GM19193 (cell line): ENCODE results near the gene CD302.

ENCODE experiments used
- POLR2A ChIP-seq: IDR thresholded peaks from 4 replicates; pipeline ENCODE4 v1.6.1; 2011; ENCODE audit not compliant: insufficient read depth, insufficient read length; ENCODE audit errors: extremely low read depth

Gene CD302

GRCh38 chr2:159799833-159800232 is 1.8 kb upstream of the CD302 start:
- no peak for TF ChIP-seq POLR2A

- TF ChIP-seq POLR2A: no peak
Measured at GRCh38 chr2:159798376-159798725, 343 bp upstream of the CD302 start.

GRCh38 chr2:159797225-159797542 is 824 bp downstream of the CD302 start:
- TF ChIP-seq POLR2A: no peak

- TF ChIP-seq POLR2A: no peak
Measured at GRCh38 chr2:159795841-159796690, 1.9 kb downstream of the CD302 start.

- TF ChIP-seq POLR2A: no peak
Measured at GRCh38 chr2:159793326-159793725, 4.7 kb downstream of the CD302 start.

GRCh38 chr2:159792599-159792998 is 5.4 kb downstream of the CD302 start:
- no peak for TF ChIP-seq POLR2A

- no peak for TF ChIP-seq POLR2A
Measured at GRCh38 chr2:159792036-159792435, 6.0 kb downstream of the CD302 start.

GRCh38 chr2:159790323-159790722 is 7.7 kb downstream of the CD302 start:
- TF ChIP-seq POLR2A: no peak

GRCh38 chr2:159788253-159788652 is 9.8 kb downstream of the CD302 start:
- no peak for TF ChIP-seq POLR2A

- TF ChIP-seq POLR2A: no peak
Measured at GRCh38 chr2:159786938-159787337, 11.1 kb downstream of the CD302 start.

- TF ChIP-seq POLR2A: no peak
Measured at GRCh38 chr2:159785195-159785594, 12.8 kb downstream of the CD302 start.

- no peak for TF ChIP-seq POLR2A
Measured at GRCh38 chr2:159783556-159783955, 14.5 kb downstream of the CD302 start.

GRCh38 chr2:159776321-159776720 is 21.7 kb downstream of the CD302 start:
- TF ChIP-seq POLR2A: no peak

GRCh38 chr2:159775021-159775420 is 23.0 kb downstream of the CD302 start:
- TF ChIP-seq POLR2A: no peak

GRCh38 chr2:159774370-159774990 is 23.5 kb downstream of the CD302 start:
- no peak for TF ChIP-seq POLR2A

GRCh38 chr2:159773886-159774285 is 24.1 kb downstream of the CD302 start:
- TF ChIP-seq POLR2A: no peak

- TF ChIP-seq POLR2A: no peak
Measured at GRCh38 chr2:159773426-159773825, 24.6 kb downstream of the CD302 start.

- no peak for TF ChIP-seq POLR2A
Measured at GRCh38 chr2:159769147-159769546, 28.9 kb downstream of the CD302 start.

- TF ChIP-seq POLR2A: no peak
Measured at GRCh38 chr2:159762075-159762474, 35.9 kb downstream of the CD302 start.
